Measurements from ENCODE around the gene SORBS1.
"Not testable (repeated sequence)": the region's sequence is repeated elsewhere in the genome, so short reads cannot be mapped to it uniquely, and the experiment has no call there.

Gene SORBS1

DNA sequence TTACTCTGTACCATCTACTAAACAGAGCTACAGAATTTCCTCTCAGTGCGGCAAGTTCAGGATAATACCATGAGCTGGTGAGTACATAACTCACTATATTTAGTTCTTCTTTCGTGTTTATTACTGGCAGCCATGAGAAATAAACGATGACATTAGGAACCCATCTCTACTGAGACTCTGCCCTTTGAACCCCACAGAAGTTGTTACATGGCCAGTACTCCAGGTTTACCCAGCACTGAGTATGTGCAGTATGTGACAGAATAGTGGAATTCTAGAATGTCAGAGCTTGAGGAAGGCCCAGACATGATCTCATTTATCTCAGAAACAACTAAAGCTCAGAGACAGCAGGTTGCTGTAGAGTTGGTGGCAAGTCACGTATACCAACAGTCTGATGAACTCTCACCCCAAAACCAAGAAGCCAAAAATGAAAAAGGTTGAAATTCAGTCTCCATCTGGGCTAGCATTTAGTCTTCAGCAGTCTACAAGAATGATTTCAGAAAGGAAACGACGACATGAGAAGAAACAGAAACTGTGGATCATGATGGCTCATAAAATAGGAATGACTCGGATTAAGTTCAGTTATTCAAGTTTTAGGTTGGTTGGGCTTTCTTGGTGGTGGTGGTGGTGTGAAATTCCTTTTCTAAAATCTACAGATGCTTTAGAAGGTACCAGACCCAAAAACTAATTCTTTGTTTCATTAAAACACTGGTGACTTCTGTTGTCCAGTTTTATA, 78.5 kb downstream of the SORBS1 start:
- no peak for DNase-seq (ENCODE audit: low read depth)

DNA sequence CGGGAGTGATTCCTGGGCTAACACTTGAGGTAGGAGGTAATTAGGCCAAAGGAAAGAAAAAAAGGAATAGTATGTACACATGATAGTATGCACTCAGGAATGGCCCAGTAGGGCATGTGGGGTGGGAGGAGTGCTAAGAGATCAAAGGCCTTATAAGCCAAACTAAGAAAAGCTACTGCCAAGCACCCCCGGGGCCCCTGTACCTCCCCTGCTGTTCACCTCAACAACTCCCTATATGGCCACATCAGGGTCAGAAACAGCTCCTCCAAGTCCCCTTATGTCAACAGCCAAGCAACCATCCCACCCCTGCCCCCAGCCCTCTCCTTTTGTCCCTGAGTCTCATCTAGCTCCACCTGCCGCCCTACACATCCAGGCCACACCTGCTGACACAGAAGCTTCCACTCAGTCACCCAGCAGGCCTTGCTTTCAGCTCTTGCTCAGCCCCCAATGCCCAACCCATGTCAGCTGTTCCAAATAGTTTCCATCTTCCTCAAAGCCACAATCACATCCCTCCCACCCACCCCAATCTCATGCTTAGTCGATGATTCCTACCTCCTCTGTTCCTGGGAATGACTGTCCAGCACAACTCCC, 80.2 kb downstream of the SORBS1 start:
- DNase-seq (ENCODE audit: low read depth) = no peak

GRCh38 chr10:95480102-95480900, 80.9 kb downstream of the SORBS1 start:
- no peak for DNase-seq (ENCODE audit: low read depth)

- no peak for DNase-seq (ENCODE audit: low read depth)
Measured at GRCh38 chr10:95478935-95479334, 82.2 kb downstream of the SORBS1 start.

GRCh38 chr10:95478185-95478584, 83.0 kb downstream of the SORBS1 start:
- DNase-seq (ENCODE audit: low read depth) = no peak

- DNase-seq (ENCODE audit: low read depth) = no peak
Measured at GRCh38 chr10:95477175-95477520, 84.0 kb downstream of the SORBS1 start.

GRCh38 chr10:95476469-95477174, 84.5 kb downstream of the SORBS1 start:
- DNase-seq (ENCODE audit: low read depth) = no peak

DNA sequence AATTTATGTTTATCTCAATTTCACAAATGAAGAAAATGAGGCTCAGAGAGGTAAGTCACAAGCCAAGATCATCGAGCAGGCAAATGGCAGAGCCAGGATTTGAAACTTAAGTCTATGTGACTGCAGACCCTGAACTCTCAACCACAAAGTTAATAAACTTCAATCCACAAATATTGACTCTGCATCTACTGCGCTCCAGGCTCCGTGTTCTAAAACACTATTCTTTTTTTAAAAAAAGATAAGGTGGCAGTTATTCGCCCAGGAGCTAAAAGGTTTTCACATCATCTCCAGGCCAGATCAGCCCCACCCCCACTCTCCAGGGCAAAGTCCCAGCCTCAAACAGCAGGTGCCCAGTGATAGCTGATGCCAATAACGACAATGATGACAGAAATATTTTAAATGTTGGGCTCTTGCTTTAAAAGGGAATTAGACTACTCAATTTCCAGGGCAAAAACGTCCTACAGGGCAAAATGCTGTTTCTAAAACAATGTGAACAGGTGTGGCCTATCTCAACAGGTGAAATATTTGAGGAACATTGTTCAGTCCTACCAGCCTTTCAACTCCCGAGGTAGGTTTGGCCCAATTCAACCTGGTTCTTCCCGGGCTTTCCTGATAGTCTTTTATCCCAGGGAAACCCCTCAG, 85.2 kb downstream of the SORBS1 start:
- DNase-seq (ENCODE audit: low read depth) = no peak

DNA sequence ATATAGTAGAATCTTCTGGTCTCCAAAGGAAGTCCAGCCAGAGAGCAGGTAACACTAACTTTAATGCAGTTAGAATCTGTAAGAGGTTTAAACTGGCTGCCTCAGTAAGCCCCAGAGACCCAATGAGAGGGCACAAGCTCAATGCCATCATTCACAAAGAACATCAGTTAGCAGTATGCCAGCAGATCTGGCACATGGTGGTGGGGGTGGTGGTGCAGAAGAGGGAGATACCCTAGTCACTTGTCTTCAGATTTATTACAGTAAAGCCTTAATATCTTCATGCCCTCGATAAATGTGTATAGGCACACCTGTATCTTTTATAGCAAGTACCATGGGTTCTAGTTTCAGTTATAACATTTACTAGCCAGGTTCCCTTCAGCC, 86.2 kb downstream of the SORBS1 start:
- no peak for DNase-seq (ENCODE audit: low read depth)

GRCh38 chr10:95474228-95475002, 86.8 kb downstream of the SORBS1 start:
- no peak for DNase-seq (ENCODE audit: low read depth)

DNA sequence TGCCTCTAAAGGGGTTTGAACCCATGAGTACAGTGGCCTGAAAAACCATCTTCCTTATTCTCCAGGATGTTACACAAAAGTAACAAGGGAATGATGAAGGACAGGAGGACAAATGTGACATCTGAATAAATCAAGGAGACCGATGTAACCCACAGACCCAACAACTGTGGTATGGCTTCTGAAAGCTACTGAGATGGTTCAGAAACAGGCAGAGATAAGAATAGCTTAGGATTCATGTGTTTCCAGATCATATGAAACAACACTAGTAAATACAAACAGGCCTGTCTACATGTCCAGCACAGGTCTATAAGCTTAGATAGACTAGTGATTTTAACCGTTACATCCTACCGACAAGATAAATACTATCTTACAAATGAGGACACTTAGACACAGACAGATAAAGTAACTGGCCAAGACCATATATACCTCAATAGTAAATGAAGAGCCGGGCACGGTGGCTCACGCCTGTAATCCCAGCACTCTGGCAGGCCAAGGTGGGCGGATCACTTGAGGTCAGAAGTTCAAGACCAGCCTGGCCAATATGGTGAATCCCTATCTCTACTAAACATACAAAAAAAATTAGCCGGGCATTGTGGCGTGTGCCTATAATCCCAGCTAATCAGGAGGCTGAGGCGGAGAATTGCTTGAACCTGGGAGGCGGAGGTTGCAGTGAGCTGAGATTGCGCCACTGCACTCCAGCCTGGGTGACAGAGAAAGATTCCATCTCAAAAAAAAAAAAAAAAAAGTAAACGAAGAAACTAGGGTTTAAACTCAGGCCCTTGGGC, 88.7 kb downstream of the SORBS1 start:
- no peak for DNase-seq (ENCODE audit: low read depth)

DNA sequence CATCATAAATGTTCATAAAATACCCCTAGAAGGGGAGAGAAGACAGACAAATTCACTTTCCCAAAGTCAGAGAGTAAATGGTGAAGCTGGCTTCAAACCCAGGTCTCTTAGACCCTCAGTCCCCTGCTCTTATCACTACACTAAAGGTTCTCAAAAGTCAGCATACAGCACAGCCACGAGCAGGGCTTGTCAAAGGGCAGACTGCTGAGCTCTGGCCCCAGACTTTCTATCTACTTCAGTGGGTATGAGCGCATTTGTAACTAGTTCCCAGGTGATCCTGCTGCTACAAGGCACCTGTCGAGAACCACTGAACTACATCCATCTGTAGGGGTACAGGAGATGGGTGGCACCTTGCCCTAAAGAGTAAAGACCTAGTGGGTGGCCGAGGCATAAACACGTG, 91.5 kb downstream of the SORBS1 start:
- no peak for DNase-seq (ENCODE audit: low read depth)

DNA sequence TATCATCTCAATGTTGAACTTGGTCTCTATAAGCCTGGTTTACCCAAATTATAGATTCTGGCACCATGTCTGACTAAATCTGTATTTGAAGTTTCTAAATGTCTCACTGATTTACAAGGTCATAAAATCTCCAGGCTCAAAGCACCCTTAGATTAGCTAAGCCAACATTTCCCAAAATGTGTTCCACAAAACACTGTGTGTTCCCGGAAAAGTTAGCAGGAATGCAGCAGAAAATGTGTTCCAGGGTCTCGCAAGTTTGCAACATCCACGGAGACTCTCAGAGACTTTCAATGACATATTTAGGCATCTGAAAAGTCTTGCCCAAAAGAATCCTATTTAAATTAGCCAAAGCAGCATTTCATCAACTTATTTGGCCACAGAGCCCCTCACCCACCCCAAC, 91.9 kb downstream of the SORBS1 start:
- no peak for DNase-seq (ENCODE audit: low read depth)

- DNase-seq (ENCODE audit: low read depth) = not testable (repeated sequence)
Measured at GRCh38 chr10:95467642-95468041, 93.5 kb downstream of the SORBS1 start.

DNA sequence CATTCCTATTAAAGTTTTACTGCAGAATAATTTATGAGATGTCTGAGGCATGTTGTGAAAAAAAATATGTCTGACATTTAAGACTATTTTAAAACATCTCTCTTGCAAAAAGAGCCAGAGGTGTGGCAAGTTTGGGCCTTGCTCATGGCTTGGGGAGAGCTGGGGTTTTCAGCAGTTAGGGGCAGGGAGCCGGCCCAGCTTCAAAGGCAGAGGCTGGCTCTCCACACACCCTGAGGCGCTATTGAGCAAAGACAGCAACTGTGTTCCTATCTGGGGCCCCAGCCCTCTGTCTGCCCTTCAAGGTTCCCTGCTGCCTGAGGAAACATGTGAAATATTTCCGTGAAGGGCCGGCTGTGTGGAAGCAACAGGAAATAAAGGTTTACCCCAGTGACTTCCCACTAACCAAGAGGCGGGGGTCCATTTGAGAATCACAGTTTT, 94.0 kb downstream of the SORBS1 start:
- no peak for DNase-seq (ENCODE audit: low read depth)

DNA sequence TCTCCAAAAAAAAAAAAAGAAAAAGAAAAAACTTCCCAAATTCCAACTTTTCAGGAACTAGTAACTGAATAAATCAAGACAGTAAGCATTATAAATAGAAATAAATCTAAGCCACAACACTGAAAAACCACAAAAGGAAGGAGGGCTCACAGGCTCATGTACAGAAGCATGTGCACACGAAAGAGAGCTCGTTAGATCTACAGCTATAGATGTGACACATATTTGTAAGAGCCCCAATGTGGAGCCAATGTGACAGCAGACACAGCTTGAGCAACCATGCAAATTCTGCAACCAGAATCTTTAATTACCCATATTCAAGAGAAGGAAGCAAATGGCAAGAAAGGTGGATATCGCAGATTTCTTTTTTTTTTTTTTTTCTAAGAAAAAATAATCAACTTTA, 94.7 kb downstream of the SORBS1 start:
- DNase-seq (ENCODE audit: low read depth) = no peak

GRCh38 chr10:95464280-95464679, 96.9 kb downstream of the SORBS1 start:
- no peak for DNase-seq (ENCODE audit: low read depth)

GRCh38 chr10:95462740-95463667, 98.2 kb downstream of the SORBS1 start:
- DNase-seq (ENCODE audit: low read depth) = no peak

DNA sequence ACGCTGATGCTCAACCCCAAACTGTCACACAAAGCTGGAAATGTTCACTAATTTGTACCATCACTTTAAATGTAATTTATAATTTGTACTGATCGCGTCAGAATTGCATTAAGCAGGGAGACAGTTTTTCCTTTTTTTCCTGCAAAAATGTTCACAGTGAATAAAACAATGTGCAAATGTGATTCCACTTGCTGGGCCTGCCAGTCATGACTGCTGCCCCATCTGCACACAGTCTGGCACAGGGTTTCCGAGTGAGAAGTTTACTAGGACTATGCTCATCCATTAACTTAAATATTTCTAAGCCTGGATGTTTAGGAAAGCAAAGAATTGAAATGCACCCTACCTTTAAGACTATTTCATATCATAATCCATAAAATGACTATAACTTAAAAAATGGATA, 99.6 kb downstream of the SORBS1 start:
- DNase-seq (ENCODE audit: low read depth) = no peak
